Vagina (tissue), 2 donors: Measurements from ENCODE around the gene TMEM132C.

Source experiments
- POLR2AphosphoS5 ChIP-seq, 2 donors: sonication (generic); formaldehyde crosslinking; IDR thresholded peaks; one replicate each; pipeline ENCODE4 v1.9.0; 2017; ENCODE audit warnings: antibody characterized with exemption in 2 of 2, mild to moderate bottlenecking in 2 of 2, low read depth in 1 of 2; ENCODE audit not compliant: insufficient read depth in 1 of 2
- TF ChIP-seq, protein P1 (sequence below), 3 experiments: fragments of 450-650 bp in 2 of 3; fragments of 200-600 bp in 1 of 3; sonication (generic) in 1 of 3; IDR thresholded peaks; one replicate each; pipeline ENCODE4 v1.5.1; 2017 to 2019; ENCODE audit warnings: antibody characterized with exemption in 3 of 3, mild to moderate bottlenecking in 2 of 3, moderate library complexity in 2 of 3

DNA sequence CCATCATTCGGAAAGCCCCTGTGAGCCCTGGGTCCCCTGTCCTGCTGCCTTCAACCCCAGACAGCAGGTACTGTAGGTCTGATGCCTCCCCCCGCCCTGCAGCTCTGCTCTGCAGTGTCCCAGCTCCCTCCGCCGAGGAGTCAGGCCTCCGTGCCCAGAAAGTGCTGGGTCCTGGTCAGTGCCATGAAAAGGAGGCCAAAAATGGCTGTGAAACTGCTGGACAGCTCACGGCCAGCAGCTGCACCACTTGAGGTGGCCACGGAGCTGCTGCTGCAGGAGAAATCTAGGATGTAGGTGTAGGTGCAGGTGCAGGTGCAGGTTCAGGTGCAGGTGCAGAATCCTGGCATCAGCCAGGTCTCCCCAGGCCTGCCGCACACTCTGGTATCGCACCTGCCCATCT lies 360.7 kb downstream of the TMEM132C start:
- no peak for TF ChIP-seq POLR2AphosphoS5 (IDR thresholded peaks at IDR 0.05; ENCODE audit: insufficient read depth in 1 of 2, low read depth in 1 of 2)
- TF ChIP-seq, protein P1, sequence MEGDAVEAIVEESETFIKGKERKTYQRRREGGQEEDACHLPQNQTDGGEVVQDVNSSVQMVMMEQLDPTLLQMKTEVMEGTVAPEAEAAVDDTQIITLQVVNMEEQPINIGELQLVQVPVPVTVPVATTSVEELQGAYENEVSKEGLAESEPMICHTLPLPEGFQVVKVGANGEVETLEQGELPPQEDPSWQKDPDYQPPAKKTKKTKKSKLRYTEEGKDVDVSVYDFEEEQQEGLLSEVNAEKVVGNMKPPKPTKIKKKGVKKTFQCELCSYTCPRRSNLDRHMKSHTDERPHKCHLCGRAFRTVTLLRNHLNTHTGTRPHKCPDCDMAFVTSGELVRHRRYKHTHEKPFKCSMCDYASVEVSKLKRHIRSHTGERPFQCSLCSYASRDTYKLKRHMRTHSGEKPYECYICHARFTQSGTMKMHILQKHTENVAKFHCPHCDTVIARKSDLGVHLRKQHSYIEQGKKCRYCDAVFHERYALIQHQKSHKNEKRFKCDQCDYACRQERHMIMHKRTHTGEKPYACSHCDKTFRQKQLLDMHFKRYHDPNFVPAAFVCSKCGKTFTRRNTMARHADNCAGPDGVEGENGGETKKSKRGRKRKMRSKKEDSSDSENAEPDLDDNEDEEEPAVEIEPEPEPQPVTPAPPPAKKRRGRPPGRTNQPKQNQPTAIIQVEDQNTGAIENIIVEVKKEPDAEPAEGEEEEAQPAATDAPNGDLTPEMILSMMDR (IDR thresholded peaks at IDR 0.05): no peak
